Measurements from ENCODE around the gene RBKS.

RBKS gene

GRCh38 chr2:27890146-27890923 is at the start of gene RBKS, which contains the start of gene BABAM2:
Gene RBKS (minus strand): TSS chr2:27890387. CDS start chr2:27890345, 42 bp downstream.
Gene BABAM2 (plus strand): TSS chr2:27890729. CDS start chr2:27894557, 3,828 bp downstream.
- DNase-seq: peak; percentile 88

GRCh38 chr2:27935026-27935425 is 44.8 kb upstream of the RBKS start:
- DNase-seq: no peak

- DNase-seq: peak; percentile 57
These were observed 42.2 kb upstream of the RBKS start for GRCh38 chr2:27932396-27932795.

- no peak for DNase-seq
These were observed 41.3 kb upstream of the RBKS start for GRCh38 chr2:27931361-27931950.

GRCh38 chr2:27929916-27930486 is 39.8 kb upstream of the RBKS start:
- DNase-seq: no peak

- no peak for DNase-seq
These were observed 35.7 kb upstream of the RBKS start for GRCh38 chr2:27925766-27926472.

GRCh38 chr2:27922842-27923241 is 32.7 kb upstream of the RBKS start:
- DNase-seq: no peak

- no peak for DNase-seq
These were observed 31.8 kb upstream of the RBKS start for GRCh38 chr2:27921880-27922547.

- no peak for DNase-seq
These were observed 31.2 kb upstream of the RBKS start for GRCh38 chr2:27921424-27921823.

- DNase-seq: peak; percentile 39
These were observed 30.1 kb upstream of the RBKS start for GRCh38 chr2:27920148-27920885.

- no peak for DNase-seq
These were observed 26.3 kb upstream of the RBKS start for GRCh38 chr2:27916293-27916995.

GRCh38 chr2:27915874-27916273 is 25.7 kb upstream of the RBKS start:
- DNase-seq: no peak

GRCh38 chr2:27915191-27915590 is 25.0 kb upstream of the RBKS start:
- DNase-seq: no peak

GRCh38 chr2:27914805-27915175 is 24.6 kb upstream of the RBKS start:
- no peak for DNase-seq

- peak; percentile 52 for DNase-seq
These were observed 24.0 kb upstream of the RBKS start for GRCh38 chr2:27914041-27914804.

GRCh38 chr2:27912512-27912911 is 22.3 kb upstream of the RBKS start:
- DNase-seq: no peak

- no peak for DNase-seq
These were observed 21.4 kb upstream of the RBKS start for GRCh38 chr2:27911458-27912210.

- no peak for DNase-seq
These were observed 19.7 kb upstream of the RBKS start for GRCh38 chr2:27909901-27910300.

- no peak for DNase-seq
These were observed 17.4 kb upstream of the RBKS start for GRCh38 chr2:27907547-27907946.

GRCh38 chr2:27906074-27906473 is 15.9 kb upstream of the RBKS start:
- DNase-seq: no peak
